ENCODE data around the gene PLEKHM2. TPM values are rescaled to one million over a fixed set of nuclear protein-coding genes. Genes with fewer than 3 reads are reported as not detected.

PLEKHM2 gene
- total RNA-seq, 1 donor from 2014 or later: 105 TPM

- ChIA-PET CTCF (no interaction called here), POLR2A (no interaction called here)
- Mint-ChIP-seq H3K4me3 (no peak overlapping the region), H3K4me1 (peaks cover 6% of the 10 kb centered on the region), H3K9me3 (no peaks in the 10 kb centered on the region), H3K36me3 (ENCODE audit: low read depth) (peaks cover 18% of the 10 kb centered on the region), H3K27me3 (no peaks in the 10 kb centered on the region), H3K27ac (no peak overlapping the region)
- no peak for DNase-seq
- no peak for ATAC-seq (ENCODE audit: low read depth)
- intact Hi-C loops (cut with micrococcal nuclease): no loop called here
- TF ChIP-seq CTCF (IDR thresholded peaks at IDR 0.05): no peak
Measured at GRCh38 chr1:15667362-15667761, 16.8 kb upstream of the PLEKHM2 start.

- intact Hi-C loops (cut with micrococcal nuclease): no loop called here
- ChIA-PET POLR2A (no interaction called here), CTCF (no interaction called here)
- Mint-ChIP-seq H3K27me3 (no peaks in the 10 kb centered on the region), H3K4me3 (no peak overlapping the region), H3K9me3 (no peaks in the 10 kb centered on the region), H3K4me1 (peaks cover 6% of the 10 kb centered on the region), H3K36me3 (ENCODE audit: low read depth) (peaks cover 12% of the 10 kb centered on the region), H3K27ac (no peak overlapping the region)
- no peak for TF ChIP-seq CTCF (IDR thresholded peaks at IDR 0.05)
- DNase-seq (no peak), ATAC-seq (ENCODE audit: low read depth) (no peak)
Measured at GRCh38 chr1:15668089-15668754, 15.9 kb upstream of the PLEKHM2 start.

GRCh38 chr1:15669074-15669473 lies 15.0 kb upstream of the PLEKHM2 start:
- peaks cover 10% of the 10 kb centered on the region for H3K36me3 Mint-ChIP-seq (ENCODE audit: low read depth)
- no peak overlapping the region for H3K27ac Mint-ChIP-seq
- ChIA-PET CTCF (no interaction called here), POLR2A (interaction anchor here (1.9 kb wide), 1 partner anchor 13 kb away, joined by 5 read pairs; no protein-coding TSS in a partner anchor)
- no peaks in the 10 kb centered on the region for H3K9me3 Mint-ChIP-seq
- no peaks in the 10 kb centered on the region for H3K27me3 Mint-ChIP-seq
- intact Hi-C loops (cut with micrococcal nuclease): no loop called here
- no peak overlapping the region for H3K4me3 Mint-ChIP-seq
- no peak for TF ChIP-seq CTCF (IDR thresholded peaks at IDR 0.05)
- H3K4me1 Mint-ChIP-seq: peaks cover 6% of the 10 kb centered on the region
- ATAC-seq (ENCODE audit: low read depth) (no peak), DNase-seq (no peak)

GRCh38 chr1:15669864-15670263 lies 14.3 kb upstream of the PLEKHM2 start:
- ATAC-seq (ENCODE audit: low read depth) (no peak), DNase-seq (no peak)
- H3K27me3 Mint-ChIP-seq: no peaks in the 10 kb centered on the region
- intact Hi-C loops (cut with micrococcal nuclease): no loop called here
- ChIA-PET POLR2A (interaction anchor here (1.9 kb wide), 1 partner anchor 12 kb away, joined by 5 read pairs; no protein-coding TSS in a partner anchor), CTCF (no interaction called here)
- H3K4me3 Mint-ChIP-seq: no peak overlapping the region
- no peak for TF ChIP-seq CTCF (IDR thresholded peaks at IDR 0.05)
- H3K36me3 Mint-ChIP-seq (ENCODE audit: low read depth): peaks cover 6% of the 10 kb centered on the region
- H3K9me3 Mint-ChIP-seq: no peaks in the 10 kb centered on the region
- peaks cover 10% of the 10 kb centered on the region for H3K4me1 Mint-ChIP-seq
- no peak overlapping the region for H3K27ac Mint-ChIP-seq

- no peak for TF ChIP-seq CTCF (IDR thresholded peaks at IDR 0.05)
- H3K27me3 Mint-ChIP-seq: no peaks in the 10 kb centered on the region
- POLR2A ChIA-PET: interaction anchor here (0.6 kb wide), 2 partner anchors 10 to 90 kb away, joined by 3 read pairs; no protein-coding TSS in a partner anchor
- no peak for ATAC-seq (ENCODE audit: low read depth)
- intact Hi-C loops (cut with micrococcal nuclease): no loop called here
- H3K4me3 Mint-ChIP-seq: no peak overlapping the region
- no peak for DNase-seq
- peaks cover 6% of the 10 kb centered on the region for H3K36me3 Mint-ChIP-seq (ENCODE audit: low read depth)
- H3K9me3 Mint-ChIP-seq: no peaks in the 10 kb centered on the region
- H3K4me1 Mint-ChIP-seq: peaks cover 12% of the 10 kb centered on the region
- no peak overlapping the region for H3K27ac Mint-ChIP-seq
- CTCF ChIA-PET: no interaction called here
Measured at GRCh38 chr1:15671430-15671829, 12.7 kb upstream of the PLEKHM2 start.

All from activated B cell treated with CpG ODN at 0.5 μM for 24 hours (primary cell).